ENCODE results near the gene ARHGAP22. TPM values are rescaled to one million over a fixed set of nuclear protein-coding genes. Genes with fewer than 3 reads are reported as not detected.

ARHGAP22 gene
- polyA plus RNA-seq, 1 donor from 2014 or later, result 0.15 TPM

DNA sequence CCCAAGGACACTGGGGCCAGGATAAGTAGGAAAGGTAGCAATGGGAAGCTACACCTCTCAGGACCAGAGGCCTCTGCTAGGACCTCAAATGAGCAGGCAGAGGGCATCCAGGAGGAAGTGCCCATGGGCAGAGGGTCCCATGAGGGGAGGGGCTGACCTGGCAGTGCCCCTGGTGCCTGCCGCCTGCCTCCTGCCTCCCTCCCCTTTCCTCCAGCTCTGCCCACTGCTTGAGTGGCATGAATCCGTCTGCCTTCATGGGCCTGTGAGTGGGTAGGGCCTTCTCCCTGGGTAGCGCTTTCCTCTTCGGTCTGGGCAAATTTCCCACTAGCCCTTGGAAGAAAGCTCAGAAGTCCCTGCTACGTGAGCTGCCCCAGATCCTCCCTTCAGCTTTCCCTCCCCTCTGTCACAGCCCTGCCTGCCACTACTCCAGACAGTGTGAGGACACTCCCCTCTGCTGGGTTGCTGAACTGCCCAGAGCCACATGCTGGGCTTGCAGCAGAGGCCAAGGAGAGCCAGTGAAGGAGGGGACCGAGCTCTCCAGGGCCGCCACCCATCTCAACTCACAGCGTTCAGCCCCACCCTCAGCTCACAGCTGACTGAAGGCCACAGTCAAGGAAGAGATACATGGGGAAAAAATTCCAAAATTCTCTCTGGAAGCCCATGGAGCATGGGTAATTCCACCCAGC lies 141.4 kb downstream of the ARHGAP22 start:
- H3K9ac ChIP-seq (ENCODE audit: low read length), result no peak overlapping the region
- no peaks in the 10 kb centered on the region for H4K20me1 ChIP-seq (ENCODE audit: insufficient read depth)
- no peaks in the 10 kb centered on the region for H3K36me3 ChIP-seq (ENCODE audit: insufficient read depth, low read length)
- TF ChIP-seq RAD21 (conservative IDR thresholded peaks at IDR 0.05), result no peak
- H3K27me3 ChIP-seq (ENCODE audit: insufficient read depth, low read depth, low read length), result peaks cover 16% of the 10 kb centered on the region
- H3K9me2 ChIP-seq (ENCODE audit: insufficient read depth, low read length), result no peaks in the 10 kb centered on the region
- no peak overlapping the region for H2AFZ ChIP-seq (ENCODE audit: low read depth, low read length)
- peaks cover 2% of the 10 kb centered on the region for H3K9me3 ChIP-seq (ENCODE audit: low read length)
- H3K4me3 ChIP-seq (ENCODE audit: low read length), result no peak overlapping the region
- H3F3A ChIP-seq (ENCODE audit: insufficient read depth, low read length, poor library complexity, severe bottlenecking), result no peaks in the 10 kb centered on the region
- no peaks in the 10 kb centered on the region for H3K79me2 ChIP-seq (replicated peaks; ENCODE audit: insufficient read depth, low read length)
- no peak overlapping the region for H3K27ac ChIP-seq (ENCODE audit: low read length)
- H3K4me2 ChIP-seq (ENCODE audit: low read length), result no peak overlapping the region

DNA sequence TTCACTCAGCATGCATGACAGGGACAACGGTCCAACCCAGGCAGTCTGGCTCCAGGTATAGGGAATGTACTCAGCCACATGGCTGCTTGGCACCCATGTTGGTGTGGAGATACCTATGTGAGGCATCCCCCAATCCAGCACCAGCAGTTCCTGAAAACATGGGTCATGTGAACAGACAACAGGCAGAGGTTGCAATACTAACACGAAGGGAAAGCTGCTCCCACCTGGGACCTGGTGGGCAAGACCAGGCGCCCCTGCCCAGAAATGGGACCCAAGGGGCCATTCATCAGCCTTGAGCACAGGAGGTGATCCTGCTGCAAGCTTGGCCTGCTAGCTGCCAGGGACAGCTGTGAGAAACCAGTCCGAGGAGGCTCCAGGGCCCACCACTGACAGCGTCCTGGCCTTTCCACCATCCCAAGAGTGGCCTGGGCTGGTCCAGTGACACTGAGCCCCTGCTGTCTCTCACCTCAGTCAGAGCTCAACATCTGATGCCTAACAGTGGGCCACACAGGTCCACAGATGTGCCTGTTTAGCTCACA lies 142.3 kb downstream of the ARHGAP22 start:
- peaks cover 2% of the 10 kb centered on the region for H3K9me3 ChIP-seq (ENCODE audit: low read length)
- no peak overlapping the region for H3K9ac ChIP-seq (ENCODE audit: low read length)
- TF ChIP-seq RAD21 (conservative IDR thresholded peaks at IDR 0.05) (no peak), POLR2AphosphoS5 (IDR thresholded peaks at IDR 0.05) (no peak)
- no peaks in the 10 kb centered on the region for H3F3A ChIP-seq (ENCODE audit: insufficient read depth, low read length, poor library complexity, severe bottlenecking)
- H3K9me2 ChIP-seq (ENCODE audit: insufficient read depth, low read length), result no peaks in the 10 kb centered on the region
- H3K4me2 ChIP-seq (ENCODE audit: low read length), result no peak overlapping the region
- H3K27me3 ChIP-seq (ENCODE audit: insufficient read depth, low read depth, low read length), result peaks cover 16% of the 10 kb centered on the region
- no peak overlapping the region for H3K27ac ChIP-seq (ENCODE audit: low read length)
- H3K4me3 ChIP-seq (ENCODE audit: low read length), result no peak overlapping the region
- H3K36me3 ChIP-seq (ENCODE audit: insufficient read depth, low read length), result no peaks in the 10 kb centered on the region
- no peaks in the 10 kb centered on the region for H3K79me2 ChIP-seq (replicated peaks; ENCODE audit: insufficient read depth, low read length)
- no peaks in the 10 kb centered on the region for H4K20me1 ChIP-seq (ENCODE audit: insufficient read depth)
- H2AFZ ChIP-seq (ENCODE audit: low read depth, low read length), result no peak overlapping the region

DNA sequence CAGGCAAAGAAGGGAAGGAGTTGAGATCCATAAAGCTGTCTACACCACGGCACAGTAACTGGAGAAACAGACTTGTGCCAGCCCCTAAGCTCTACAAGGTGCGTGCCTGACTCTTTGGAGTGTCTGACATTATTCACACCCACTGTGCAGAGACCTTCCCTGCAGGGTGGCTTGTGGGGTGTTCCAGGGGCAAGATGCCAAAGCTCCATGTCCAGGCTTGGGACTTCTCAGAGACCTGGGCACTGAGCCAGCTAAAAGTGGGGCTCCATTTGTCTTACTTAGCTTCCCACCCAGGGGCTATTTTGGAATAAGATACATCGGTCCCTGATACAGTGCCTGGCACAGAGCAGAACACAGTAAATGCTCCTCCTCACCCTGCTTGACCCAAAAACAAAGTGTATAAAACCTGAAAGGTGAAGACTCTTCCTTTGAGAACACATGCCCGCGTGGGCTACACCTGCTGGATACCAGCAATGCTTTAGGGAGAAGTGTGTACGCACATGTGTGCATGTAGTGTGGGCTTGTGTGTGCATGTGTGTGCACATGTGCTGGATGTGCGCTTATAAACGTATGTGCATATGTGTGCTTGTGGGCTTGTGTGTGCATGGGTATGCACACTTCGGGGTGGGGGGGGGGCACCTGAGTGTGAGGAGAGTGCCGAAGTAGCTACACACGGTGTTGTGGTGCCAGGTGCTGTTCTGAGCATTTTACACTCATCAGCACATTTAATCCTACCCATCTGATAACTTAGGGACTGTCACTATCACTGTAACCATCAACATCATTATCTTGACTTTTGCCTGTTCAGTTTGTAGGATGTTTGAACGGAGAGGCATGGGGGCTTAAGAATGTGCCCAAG lies 143.0 kb downstream of the ARHGAP22 start:
- Histone ChIP-seq H2AFZ (ENCODE audit: low read depth, low read length) (no peak overlapping the region), H3K4me2 (ENCODE audit: low read length) (no peak overlapping the region), H3K9me2 (ENCODE audit: insufficient read depth, low read length) (no peaks in the 10 kb centered on the region), H3K36me3 (ENCODE audit: insufficient read depth, low read length) (no peaks in the 10 kb centered on the region), H3K9me3 (ENCODE audit: low read length) (peaks cover 2% of the 10 kb centered on the region), H3K27ac (ENCODE audit: low read length) (no peak overlapping the region), H3K27me3 (ENCODE audit: insufficient read depth, low read depth, low read length) (peaks cover 11% of the 10 kb centered on the region), H3K4me3 (ENCODE audit: low read length) (no peak overlapping the region), H3K9ac (ENCODE audit: low read length) (no peak overlapping the region), H3F3A (ENCODE audit: insufficient read depth, low read length, poor library complexity, severe bottlenecking) (no peaks in the 10 kb centered on the region), H3K79me2 (replicated peaks; ENCODE audit: insufficient read depth, low read length) (no peaks in the 10 kb centered on the region), H4K20me1 (ENCODE audit: insufficient read depth) (no peaks in the 10 kb centered on the region)
- TF ChIP-seq RAD21 (conservative IDR thresholded peaks at IDR 0.05) (no peak), EP300 (conservative IDR thresholded peaks at IDR 0.05; ENCODE audit: poor library complexity, severe bottlenecking) (no peak), POLR2AphosphoS5 (IDR thresholded peaks at IDR 0.05) (no peak), EZH2 (IDR thresholded peaks at IDR 0.05; ENCODE audit: borderline replicate concordance, insufficient read depth, low read length, poor library complexity, severe bottlenecking) (no peak), TAF1 (IDR thresholded peaks at IDR 0.05; ENCODE audit: low read depth) (no peak)
- TF ChIP-seq, protein P1, sequence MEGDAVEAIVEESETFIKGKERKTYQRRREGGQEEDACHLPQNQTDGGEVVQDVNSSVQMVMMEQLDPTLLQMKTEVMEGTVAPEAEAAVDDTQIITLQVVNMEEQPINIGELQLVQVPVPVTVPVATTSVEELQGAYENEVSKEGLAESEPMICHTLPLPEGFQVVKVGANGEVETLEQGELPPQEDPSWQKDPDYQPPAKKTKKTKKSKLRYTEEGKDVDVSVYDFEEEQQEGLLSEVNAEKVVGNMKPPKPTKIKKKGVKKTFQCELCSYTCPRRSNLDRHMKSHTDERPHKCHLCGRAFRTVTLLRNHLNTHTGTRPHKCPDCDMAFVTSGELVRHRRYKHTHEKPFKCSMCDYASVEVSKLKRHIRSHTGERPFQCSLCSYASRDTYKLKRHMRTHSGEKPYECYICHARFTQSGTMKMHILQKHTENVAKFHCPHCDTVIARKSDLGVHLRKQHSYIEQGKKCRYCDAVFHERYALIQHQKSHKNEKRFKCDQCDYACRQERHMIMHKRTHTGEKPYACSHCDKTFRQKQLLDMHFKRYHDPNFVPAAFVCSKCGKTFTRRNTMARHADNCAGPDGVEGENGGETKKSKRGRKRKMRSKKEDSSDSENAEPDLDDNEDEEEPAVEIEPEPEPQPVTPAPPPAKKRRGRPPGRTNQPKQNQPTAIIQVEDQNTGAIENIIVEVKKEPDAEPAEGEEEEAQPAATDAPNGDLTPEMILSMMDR (IDR thresholded peaks at IDR 0.05; ENCODE audit: poor library complexity, severe bottlenecking), result no peak
- TF ChIP-seq, protein P2, sequence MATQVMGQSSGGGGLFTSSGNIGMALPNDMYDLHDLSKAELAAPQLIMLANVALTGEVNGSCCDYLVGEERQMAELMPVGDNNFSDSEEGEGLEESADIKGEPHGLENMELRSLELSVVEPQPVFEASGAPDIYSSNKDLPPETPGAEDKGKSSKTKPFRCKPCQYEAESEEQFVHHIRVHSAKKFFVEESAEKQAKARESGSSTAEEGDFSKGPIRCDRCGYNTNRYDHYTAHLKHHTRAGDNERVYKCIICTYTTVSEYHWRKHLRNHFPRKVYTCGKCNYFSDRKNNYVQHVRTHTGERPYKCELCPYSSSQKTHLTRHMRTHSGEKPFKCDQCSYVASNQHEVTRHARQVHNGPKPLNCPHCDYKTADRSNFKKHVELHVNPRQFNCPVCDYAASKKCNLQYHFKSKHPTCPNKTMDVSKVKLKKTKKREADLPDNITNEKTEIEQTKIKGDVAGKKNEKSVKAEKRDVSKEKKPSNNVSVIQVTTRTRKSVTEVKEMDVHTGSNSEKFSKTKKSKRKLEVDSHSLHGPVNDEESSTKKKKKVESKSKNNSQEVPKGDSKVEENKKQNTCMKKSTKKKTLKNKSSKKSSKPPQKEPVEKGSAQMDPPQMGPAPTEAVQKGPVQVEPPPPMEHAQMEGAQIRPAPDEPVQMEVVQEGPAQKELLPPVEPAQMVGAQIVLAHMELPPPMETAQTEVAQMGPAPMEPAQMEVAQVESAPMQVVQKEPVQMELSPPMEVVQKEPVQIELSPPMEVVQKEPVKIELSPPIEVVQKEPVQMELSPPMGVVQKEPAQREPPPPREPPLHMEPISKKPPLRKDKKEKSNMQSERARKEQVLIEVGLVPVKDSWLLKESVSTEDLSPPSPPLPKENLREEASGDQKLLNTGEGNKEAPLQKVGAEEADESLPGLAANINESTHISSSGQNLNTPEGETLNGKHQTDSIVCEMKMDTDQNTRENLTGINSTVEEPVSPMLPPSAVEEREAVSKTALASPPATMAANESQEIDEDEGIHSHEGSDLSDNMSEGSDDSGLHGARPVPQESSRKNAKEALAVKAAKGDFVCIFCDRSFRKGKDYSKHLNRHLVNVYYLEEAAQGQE (IDR thresholded peaks at IDR 0.05; ENCODE audit: borderline replicate concordance), result no peak

All from neural cell (in vitro differentiated cells).